ENCODE measurements around the gene COA7.

GRCh38 chr1:52693843-52694242, 4.3 kb downstream of the COA7 start:
- TF ChIP-seq CTCF (IDR thresholded peaks at IDR 0.05), result no peak
- no peak for TF ChIP-seq POLR2A (IDR thresholded peaks at IDR 0.05)

Data from testis (tissue), 2 donors.